HG02588 (cell line): Measurements from ENCODE around the gene ELL2.

Experiments
- ATAC-seq: cut with Tn5 transposase; IDR thresholded peaks from one replicate; pipeline ENCODE4 v1.9.1; 2021; ENCODE audit warnings: mild to moderate bottlenecking, moderate library complexity; ENCODE audit not compliant: unreplicated experiment

The ELL2 gene

DNA sequence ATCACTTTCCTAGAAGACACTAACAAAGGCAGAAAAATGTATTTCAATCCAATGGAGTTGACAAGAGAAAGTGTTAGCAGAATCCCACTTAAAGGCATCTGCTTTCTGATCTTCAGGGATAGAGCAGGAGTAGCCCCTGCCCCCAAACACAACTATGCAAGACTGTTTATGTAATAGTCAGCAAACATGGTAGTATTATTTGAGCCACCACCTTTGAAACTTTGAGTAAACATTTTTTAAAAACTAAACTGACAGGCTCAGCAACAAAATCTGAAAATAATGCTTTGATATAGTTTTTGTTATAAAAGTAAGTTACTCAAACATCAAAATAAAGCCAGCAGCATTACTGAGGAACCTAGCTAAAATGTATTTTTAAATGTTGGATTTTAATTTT, 4.8 kb downstream of the ELL2 start:
- ATAC-seq = no peak

DNA sequence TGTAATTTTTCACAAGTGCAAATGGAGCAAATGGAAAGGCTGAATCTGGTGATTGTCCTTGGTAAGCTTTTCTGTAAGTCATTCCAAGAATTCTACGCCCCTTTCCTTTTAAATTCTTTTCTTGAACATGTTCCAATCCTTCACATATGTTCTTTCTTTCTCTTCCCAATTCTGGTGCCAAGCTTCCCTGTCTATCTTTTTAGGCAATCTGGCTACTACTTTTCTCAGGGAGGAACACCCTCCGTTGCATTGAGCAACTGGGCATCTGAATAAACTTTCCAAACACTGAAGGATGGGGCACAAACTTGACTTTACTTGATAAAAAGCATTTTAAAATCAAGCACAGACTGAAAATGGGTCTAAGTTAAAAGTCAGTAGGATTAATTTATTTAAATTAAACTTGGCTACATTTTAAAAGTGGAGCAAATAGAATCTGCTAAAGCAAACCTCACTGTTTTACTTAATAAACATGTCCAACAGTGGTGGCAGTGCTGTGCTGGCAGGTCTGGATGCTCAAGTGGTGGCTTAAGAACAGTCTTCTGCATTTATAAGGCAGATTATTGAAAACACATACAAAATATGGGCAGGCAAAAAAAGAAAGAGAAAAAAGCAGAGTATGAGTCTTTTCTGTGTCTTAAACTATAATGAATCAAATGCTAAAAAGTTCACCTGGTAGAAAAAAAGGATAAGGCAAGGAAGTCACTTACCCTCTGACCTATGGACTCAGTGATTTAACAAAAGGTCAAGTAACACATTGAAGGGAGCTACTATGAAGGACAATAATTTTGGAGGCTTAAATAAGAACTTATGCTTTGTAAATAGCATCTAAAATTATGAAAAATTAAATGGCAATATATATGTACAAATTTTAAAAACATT, 5.4 kb downstream of the ELL2 start:
- no peak for ATAC-seq

DNA sequence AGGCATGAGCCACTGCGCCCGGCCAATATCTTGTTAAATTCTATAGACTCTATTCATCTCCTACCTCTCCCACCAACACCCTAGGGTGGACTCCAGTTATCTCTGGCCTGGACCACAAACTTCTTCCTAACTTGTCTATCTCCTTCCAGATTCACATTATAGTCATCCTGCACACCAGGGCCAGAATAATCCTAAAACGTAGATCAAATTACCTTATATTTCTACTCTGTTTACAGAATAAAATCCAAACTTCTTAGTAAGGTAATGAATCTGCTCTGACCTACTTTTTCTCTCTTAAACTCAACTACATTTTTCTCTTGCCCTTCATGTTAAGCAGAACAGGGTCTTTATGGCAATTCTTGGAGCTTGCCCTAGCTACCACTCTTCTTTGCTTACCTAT, 6.9 kb downstream of the ELL2 start:
- no peak for ATAC-seq

DNA sequence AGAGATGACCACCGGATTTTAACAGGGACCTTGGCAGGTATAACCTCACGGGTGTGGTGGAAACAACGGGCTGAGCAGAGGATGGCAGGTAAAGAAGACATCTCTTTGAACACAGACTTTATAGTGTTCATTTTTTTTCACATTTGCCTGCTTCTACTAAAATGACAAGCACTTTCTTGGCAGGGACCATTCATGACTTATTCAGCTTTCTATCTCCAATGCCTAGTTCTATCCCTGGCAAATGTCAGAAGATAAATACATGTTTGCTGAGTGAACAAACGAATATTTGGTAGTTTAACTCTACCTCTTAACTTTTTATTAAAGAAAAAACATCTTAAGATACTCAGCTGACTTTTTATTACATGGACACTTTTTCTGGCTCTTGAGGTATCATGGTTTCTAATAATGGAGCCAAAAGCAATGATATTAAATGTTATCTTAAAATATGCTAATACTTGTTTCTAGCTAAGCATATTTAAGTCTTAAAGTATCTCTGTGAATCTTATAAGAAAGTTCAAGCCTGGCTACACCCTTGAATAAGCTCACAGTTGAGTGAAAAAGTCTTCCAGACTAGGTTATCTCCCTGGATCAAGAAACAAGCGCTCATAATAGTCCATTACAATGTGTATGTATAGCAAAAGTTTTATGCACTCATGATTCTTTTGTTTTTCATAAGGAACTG, 8.5 kb downstream of the ELL2 start:
- no peak for ATAC-seq

DNA sequence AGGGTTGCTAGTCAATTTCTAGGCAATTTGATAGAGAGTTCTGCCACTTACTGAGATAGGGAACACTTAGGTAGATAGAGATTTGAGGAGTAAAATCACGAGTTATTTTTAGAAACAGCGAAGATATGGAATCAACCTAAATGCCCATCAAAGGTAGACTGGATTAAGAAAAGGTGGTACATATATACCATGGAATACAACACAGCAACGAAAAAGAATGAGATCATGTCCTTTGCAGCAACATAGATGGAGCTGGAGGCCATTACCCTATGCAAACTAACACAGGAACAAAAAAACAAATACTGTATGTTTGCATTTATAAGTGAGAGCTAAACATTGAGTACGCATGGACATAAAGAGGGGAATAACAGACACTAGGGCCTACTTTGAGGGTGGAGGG, 9.7 kb downstream of the ELL2 start:
- no peak for ATAC-seq

DNA sequence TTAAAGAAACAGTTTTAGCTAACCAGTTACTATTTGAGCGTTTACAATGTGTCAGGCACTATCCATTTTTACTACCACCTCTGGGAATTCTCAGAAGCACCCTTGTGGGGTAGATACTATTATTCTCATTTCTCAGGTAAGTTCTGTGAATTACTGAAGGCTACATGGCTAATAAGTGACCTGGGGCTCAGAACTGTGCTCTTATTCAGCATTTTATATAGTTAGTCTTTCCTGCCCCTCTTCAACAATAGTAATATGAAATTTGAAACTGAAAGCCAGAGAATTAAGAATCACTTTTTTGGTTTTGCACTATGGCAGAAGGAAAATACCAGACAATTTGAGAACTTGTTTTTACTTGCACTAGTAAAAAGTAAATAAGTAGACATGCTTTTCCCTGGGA, 11.8 kb downstream of the ELL2 start:
- no peak for ATAC-seq

DNA sequence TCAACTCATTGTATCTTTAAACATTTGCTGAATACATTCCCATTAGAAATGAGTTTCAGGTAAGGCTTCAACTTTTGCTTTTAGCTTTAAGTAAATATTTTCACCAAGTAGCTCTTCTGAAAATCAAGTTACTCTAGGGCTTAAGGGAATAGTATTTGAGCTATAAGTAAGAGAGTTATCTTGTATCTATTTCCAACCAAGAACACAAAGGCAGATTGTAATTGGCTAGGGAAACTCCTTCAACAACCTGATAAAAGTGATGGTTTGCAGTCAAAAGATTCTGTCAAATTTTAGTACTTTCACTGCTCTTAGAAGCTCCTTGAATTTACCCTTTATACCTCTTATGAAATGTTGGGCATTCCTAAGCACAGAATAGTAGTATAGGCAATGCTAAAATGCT, 13.0 kb downstream of the ELL2 start:
- ATAC-seq = no peak

DNA sequence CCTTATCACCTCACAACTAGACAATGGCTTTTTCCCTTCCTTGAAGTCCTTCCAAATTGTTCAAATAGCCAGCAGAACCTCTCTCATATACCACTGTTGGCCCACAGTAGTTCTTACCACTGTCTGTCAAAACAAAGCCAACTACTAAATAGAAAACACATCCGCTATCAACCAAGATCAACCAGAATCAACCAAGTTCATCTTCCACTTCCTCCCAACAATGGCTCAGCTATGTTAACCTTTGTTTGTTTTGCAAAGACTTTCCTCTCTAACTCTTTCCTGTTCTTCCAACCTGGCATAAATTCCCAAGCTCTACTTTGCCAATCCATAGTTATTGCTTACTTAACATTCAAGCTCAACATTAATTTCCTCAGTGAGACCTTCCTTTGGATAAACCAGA, 15.2 kb downstream of the ELL2 start:
- ATAC-seq = no peak

DNA sequence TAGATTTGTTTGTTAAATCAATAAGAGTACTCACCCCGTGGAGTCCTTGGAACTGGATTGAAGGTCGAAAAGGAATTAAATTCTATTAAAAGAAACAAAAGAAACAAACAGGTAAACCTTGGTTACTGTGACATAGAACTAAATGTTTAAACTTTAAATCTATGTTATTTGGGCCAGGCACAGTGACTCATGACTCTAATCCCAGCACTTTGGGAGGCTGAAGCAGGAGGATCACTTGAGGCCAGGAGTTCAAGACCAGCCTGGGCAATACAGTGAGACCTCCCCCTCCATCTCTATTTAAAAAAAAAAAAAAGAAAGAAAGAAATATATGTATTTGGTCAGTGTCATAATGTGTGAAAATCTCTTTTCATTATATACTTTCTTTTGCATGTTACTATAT, 18.7 kb downstream of the ELL2 start:
- ATAC-seq = no peak

DNA sequence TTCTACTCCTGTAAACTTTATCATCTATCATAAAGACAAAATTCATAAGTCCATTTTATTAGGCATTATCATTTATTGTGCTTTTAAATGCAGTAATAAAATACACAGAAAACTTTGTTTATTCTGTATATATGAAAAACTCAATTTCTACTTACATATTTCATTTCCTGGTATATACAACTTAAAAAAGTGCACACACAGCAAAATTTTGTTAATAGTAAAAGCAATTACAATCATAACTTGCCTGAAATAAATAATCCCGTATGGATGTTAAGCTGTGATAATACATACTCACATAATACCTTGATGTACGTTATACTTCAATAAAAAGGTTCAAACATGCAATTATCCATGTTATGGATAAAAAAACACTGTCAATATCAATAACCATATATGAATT, 19.2 kb downstream of the ELL2 start:
- ATAC-seq = no peak

DNA sequence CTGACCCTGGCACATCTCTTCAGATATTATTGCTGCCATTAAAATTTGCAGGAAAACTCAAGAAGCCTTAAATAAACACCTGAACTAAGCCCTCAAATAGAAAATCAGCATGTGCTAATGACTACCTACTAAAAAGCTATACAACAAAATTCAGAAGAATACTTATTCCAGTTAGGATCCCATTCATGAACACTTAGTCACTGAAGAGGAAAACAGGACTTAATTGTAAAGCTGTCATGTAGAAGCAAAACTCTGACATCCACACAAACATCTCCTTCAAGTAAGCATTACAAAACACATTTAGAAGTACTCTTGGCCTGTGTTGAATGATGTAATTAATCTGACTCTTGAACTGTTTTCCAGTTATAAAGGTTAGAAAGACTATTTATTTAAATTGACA, 19.9 kb downstream of the ELL2 start:
- ATAC-seq = no peak

DNA sequence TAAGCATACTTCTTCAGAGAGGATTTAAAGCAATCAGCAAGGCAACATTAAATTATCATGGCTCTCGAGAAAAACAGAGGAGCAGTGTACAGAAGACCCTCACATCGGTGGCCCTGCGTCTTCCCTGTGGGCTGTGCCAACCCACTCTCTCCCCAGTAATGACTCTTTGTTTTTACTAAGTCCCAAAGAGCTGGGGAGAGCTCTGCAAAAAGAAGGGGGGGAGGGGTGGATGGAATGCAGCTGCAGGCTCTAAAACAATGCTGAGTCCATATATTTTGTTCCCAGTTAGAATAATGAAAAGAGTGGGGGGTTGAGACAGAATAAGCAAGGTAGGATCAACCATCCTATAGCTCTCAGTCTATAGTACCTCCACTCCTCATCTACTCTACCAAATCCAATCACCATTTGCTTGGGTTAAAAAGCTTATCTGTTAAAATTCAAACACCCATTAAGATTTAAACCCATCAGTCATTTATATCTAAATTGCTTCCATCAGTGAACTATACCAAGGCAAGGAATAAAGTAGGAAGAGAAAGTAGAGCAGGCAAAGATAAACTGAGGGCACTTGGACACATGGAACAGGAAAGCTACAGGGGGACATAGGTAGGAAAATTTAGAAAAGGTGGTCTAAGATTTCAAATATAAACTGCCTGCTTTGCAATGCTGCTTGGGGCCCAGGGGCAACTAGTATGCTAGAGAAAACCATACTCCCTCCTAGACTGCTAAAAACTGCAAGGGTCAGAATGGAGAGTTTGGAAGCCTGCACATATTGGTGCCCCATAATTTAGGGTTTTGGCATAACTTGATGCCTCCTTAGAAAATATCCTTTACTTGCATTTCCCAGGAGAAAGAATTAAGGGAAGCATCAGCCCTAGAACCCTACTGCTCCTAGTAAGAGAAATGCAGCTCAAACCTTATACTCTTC, 20.6 kb downstream of the ELL2 start:
- ATAC-seq = no peak

DNA sequence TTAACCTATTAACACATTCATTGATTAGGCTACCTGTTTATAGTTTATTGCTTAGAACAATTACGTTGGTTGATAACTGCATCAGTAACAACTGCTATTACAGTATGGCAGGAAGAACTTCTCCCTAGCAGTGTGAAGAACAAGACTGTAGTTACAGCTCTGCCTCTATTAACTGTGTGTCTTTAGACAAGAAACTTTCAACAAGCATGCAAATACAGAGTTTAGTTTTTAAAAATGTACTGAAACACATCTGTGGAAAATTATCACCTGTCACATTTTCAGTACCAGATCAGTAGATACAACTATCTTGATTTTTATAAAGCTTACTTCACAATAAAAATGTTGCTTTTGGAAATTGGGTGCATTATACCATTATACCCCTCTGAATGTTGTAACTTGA, 22.2 kb downstream of the ELL2 start:
- ATAC-seq = peak; percentile 68

DNA sequence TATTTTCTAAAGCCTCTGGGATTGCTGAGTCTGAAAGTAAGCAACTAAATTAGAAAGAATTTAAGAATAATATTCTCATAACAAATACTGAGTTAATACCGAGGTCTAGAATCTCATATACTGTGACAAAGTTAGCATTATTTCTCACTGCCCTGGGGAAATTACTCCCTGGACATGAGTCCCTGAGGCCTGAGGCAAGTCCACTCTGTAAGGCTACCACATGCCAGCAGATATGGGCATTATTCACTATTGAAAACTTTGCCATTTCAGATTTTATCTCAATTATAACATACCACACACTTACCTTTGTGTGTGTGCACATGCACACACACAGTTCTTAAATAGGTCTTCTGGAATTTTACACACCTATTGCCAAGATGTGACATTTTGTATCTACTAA, 22.9 kb downstream of the ELL2 start:
- no peak for ATAC-seq

DNA sequence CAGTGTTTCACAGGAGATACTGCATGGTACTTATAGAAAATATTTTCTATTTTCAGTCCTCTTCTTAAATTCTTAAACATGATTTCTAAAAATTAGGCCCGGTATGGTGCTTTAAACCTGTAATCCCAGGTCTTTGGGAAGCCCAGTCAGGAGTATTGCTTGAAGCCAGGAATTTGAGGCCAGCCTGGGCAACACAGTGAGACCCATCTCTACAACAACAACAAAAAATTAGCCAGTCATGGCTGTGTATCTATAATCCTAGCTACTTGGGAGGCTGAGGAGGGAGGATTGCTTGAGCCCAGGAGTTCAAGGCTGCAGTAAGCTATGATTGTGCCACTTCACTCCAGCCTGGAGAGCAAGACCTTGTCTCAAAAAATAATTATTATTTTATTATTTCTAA, 23.3 kb downstream of the ELL2 start:
- no peak for ATAC-seq

DNA sequence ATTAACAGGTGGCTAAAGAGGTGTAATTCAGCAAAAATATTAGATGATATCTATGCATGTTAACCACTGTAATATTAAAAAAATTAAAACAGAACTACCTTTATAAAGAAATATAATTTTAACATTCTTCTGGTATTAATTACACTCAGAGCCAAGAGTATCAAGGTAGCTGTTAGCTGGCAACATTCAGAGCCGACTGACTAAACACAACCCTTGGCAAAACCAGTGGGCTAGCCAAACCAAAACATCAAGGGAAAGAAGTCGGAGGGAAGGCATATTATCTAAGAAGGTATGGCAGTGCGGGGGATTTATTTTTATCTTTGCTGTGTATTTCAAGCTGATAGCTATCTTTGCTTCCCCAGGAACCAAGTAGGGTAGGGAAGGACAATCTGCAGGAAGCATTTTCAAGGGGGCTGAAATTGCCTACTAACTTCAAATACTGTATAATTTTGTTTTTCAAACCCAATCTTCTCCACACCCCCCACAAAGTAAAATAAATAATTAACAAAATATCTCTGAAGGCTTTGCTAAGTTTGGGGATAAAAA, 24.0 kb downstream of the ELL2 start:
- no peak for ATAC-seq

DNA sequence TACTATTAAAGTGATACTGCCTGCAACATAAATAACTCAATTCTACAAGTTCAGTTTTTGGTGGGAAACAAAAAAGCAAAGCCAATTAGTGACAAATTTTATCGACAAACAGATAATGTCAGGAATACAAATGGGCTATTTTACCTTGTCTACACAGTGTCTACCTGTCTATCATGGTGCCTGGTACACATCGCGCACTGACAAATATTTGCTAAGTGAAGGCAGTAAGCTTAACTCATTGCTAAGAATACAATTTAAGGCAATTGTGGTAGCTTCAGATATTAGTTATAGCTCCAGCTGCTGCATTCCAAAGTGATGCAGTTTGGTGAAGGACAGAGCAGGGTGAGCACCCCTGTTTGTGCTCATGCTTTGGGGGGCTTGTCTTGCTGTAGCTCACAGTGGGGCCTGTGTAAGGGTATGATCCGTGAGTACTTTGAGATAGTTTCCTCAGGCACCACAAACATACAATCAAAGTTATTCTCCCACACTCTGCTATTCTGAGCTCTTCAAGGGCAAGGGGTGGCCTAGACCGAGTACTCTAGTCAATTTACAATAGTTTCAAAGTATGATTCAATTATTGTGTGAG, 24.7 kb downstream of the ELL2 start:
- no peak for ATAC-seq

DNA sequence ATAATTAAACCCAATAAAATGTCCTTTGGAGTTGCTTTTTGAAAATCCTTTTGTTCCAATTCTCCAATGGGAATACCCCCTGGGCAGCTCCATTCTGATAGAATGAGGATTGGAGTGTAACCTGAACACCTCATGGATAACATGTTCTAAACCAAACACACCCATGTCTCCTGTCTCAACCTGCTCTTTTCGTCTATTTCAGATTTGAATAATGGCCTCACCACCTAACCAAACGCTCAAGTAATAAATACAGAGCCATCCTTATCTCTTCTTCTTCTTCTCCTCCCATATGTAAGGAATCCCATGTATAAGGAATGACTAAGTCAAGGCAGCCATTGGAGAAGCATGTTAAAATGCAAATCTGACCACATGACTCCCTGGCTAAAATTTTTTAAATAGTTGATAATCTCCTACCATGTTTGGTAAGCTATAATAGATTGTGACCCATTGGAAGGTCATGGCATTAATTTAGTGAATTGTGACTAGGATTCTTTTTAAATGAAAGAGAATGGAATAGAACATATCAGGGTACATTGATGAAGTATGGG, 26.0 kb downstream of the ELL2 start:
- no peak for ATAC-seq

DNA sequence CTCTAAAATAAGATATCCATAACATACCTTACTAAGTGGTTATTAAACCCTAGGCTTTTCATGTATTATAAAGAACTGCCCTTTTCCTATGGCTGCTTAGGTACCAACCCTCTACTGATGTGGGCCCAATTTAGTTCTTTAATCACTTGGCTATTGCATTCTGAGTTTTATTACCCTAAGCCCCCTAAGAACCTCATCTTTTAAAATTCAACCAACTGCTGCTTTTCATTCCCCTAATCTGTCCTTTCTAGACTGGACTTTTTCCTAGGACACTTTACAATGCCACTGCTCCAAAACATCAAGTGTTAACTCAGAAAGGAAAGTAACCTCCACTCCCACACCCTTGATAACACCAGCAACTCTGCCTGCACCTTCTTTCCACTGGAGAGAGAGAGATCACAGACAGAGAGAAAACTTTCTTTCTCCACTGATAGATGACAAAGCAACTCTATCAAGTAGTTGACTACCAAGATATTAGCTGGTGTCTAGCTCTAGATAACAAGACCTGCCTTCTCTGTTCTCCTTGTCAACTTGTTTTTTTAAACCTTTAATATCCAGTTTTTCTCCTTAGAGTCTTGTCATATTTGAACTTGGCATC, 27.3 kb downstream of the ELL2 start:
- no peak for ATAC-seq

DNA sequence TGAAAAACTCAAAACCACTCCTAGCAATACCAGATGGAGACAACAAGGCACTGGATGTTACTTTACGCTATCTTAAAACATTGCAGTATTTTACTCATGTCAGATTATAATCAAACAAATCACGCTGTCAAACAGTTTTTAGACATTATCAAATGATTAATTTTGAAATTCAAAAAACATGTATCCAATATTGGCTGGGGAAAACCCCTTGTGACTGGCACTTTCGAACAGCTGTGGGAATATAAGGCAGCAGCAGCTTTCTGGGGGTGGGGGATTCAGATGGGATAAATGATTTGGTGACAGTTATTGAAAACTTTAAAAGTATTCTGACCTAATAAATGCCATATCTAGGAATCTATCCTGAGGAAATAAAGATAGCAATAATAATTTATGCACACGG, 28.7 kb downstream of the ELL2 start:
- ATAC-seq = no peak
